Measurements from ENCODE around the gene CYLD.
A peak's percentile ranks its signal among the peaks of the same experiment; 100 is the strongest.

CYLD gene

GRCh38 chr16:50838885-50839284 is 97.0 kb downstream of the CYLD start:
- Histone ChIP-seq H3K9ac (ENCODE audit: insufficient read length, low read depth) (no peak overlapping the region), H3K9me3 (ENCODE audit: insufficient read depth, low read length) (no peaks in the 10 kb centered on the region), H3K4me3 (ENCODE audit: insufficient read length, low read depth) (no peak overlapping the region), H3K27me3 (ENCODE audit: insufficient read depth, insufficient read length) (no peaks in the 10 kb centered on the region), H3K36me3 (ENCODE audit: insufficient read depth, insufficient read length, low read length) (no peaks in the 10 kb centered on the region), H3K4me1 (ENCODE audit: insufficient read depth, insufficient read length) (no peaks in the 10 kb centered on the region)
- TF ChIP-seq SUZ12 (IDR thresholded peaks at IDR 0.05; ENCODE audit: extremely low read depth, insufficient read depth, insufficient read length) = no peak
- no peak for TF ChIP-seq ZNF274 (IDR thresholded peaks at IDR 0.05; ENCODE audit: low read depth, low read length)
- TF ChIP-seq YY1 (IDR thresholded peaks at IDR 0.05; ENCODE audit: insufficient read depth, insufficient read length) = no peak
- no peak for DNase-seq (ENCODE audit: low read depth, low spot score)

DNA sequence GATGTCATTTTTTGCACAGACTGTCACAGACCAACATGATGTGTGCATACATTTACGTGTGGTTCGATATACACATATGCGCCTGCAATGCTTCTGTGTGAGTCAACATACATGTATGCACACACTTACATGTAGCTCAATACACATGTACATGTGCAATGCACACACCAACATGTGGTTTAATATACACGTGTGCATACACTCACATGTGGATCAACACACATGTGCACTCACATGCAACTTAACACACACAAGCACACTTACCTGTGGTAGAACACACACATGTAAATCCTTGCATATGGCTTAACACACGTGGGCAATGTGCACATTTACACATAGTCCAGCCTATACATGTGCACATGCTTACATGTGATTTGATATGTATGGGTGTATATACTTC is 97.5 kb downstream of the CYLD start:
- TF ChIP-seq SUZ12 (IDR thresholded peaks at IDR 0.05; ENCODE audit: extremely low read depth, insufficient read depth, insufficient read length) (no peak), ZNF274 (IDR thresholded peaks at IDR 0.05; ENCODE audit: low read depth, low read length) (no peak), YY1 (IDR thresholded peaks at IDR 0.05; ENCODE audit: insufficient read depth, insufficient read length) (no peak)
- H3K9ac ChIP-seq (ENCODE audit: insufficient read length, low read depth) = no peak overlapping the region
- H3K4me3 ChIP-seq (ENCODE audit: insufficient read length, low read depth) = no peak overlapping the region
- no peak for DNase-seq (ENCODE audit: low read depth, low spot score)
- no peaks in the 10 kb centered on the region for H3K27me3 ChIP-seq (ENCODE audit: insufficient read depth, insufficient read length)
- no peaks in the 10 kb centered on the region for H3K36me3 ChIP-seq (ENCODE audit: insufficient read depth, insufficient read length, low read length)
- no peaks in the 10 kb centered on the region for H3K9me3 ChIP-seq (ENCODE audit: insufficient read depth, low read length)
- H3K4me1 ChIP-seq (ENCODE audit: insufficient read depth, insufficient read length) = no peaks in the 10 kb centered on the region

- Histone ChIP-seq H3K4me1 (ENCODE audit: insufficient read depth, insufficient read length) (no peaks in the 10 kb centered on the region), H3K9ac (ENCODE audit: insufficient read length, low read depth) (no peak overlapping the region), H3K9me3 (ENCODE audit: insufficient read depth, low read length) (no peaks in the 10 kb centered on the region), H3K4me3 (ENCODE audit: insufficient read length, low read depth) (no peak overlapping the region), H3K36me3 (ENCODE audit: insufficient read depth, insufficient read length, low read length) (no peaks in the 10 kb centered on the region), H3K27me3 (ENCODE audit: insufficient read depth, insufficient read length) (no peaks in the 10 kb centered on the region)
- no peak for DNase-seq (ENCODE audit: low read depth, low spot score)
- TF ChIP-seq ZNF274 (IDR thresholded peaks at IDR 0.05; ENCODE audit: low read depth, low read length) (no peak), SUZ12 (IDR thresholded peaks at IDR 0.05; ENCODE audit: extremely low read depth, insufficient read depth, insufficient read length) (no peak), YY1 (IDR thresholded peaks at IDR 0.05; ENCODE audit: insufficient read depth, insufficient read length) (no peak)
These were observed 98.2 kb downstream of the CYLD start for GRCh38 chr16:50839920-50840729.

GRCh38 chr16:50841081-50841886 is 99.4 kb downstream of the CYLD start:
- Histone ChIP-seq H3K4me1 (ENCODE audit: insufficient read depth, insufficient read length) (no peaks in the 10 kb centered on the region), H3K9me3 (ENCODE audit: insufficient read depth, low read length) (no peaks in the 10 kb centered on the region), H3K27me3 (ENCODE audit: insufficient read depth, insufficient read length) (no peaks in the 10 kb centered on the region), H3K4me3 (ENCODE audit: insufficient read length, low read depth) (no peak overlapping the region), H3K36me3 (ENCODE audit: insufficient read depth, insufficient read length, low read length) (no peaks in the 10 kb centered on the region), H3K9ac (ENCODE audit: insufficient read length, low read depth) (no peak overlapping the region)
- TF ChIP-seq YY1 (IDR thresholded peaks at IDR 0.05; ENCODE audit: insufficient read depth, insufficient read length) (no peak), SUZ12 (IDR thresholded peaks at IDR 0.05; ENCODE audit: extremely low read depth, insufficient read depth, insufficient read length) (no peak), ZNF274 (IDR thresholded peaks at IDR 0.05; ENCODE audit: low read depth, low read length) (no peak)
- DNase-seq (ENCODE audit: low read depth, low spot score) = peak; percentile 32

DNA sequence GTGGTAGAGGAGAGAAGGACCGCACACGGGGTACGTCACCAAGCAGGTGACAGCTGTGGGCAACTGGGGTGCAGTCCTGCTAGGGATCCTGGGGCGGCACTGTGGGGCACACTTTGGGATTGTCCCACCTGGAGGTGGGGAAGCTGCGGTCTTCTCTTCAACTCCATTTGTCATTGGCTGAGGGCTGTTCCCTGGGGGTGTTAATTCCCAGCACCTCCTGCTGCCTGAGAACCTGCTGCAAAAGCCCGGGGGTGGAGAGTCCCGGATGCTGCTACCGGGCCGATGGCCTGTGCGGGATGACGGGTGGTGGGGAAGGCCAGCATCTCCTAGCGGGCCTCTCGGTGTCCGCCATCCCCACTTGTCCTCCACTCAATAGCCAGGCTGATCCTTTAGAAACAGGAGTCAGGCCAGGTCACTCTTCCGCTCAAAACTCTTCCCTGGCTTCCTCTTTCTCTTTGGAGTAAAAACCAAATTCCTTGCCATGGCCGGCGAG is 100.2 kb downstream of the CYLD start:
- no peak for TF ChIP-seq SUZ12 (IDR thresholded peaks at IDR 0.05; ENCODE audit: extremely low read depth, insufficient read depth, insufficient read length)
- Histone ChIP-seq H3K4me1 (ENCODE audit: insufficient read depth, insufficient read length) (no peaks in the 10 kb centered on the region), H3K27me3 (ENCODE audit: insufficient read depth, insufficient read length) (no peaks in the 10 kb centered on the region), H3K36me3 (ENCODE audit: insufficient read depth, insufficient read length, low read length) (no peaks in the 10 kb centered on the region), H3K9me3 (ENCODE audit: insufficient read depth, low read length) (no peaks in the 10 kb centered on the region), H3K9ac (ENCODE audit: insufficient read length, low read depth) (no peak overlapping the region), H3K4me3 (ENCODE audit: insufficient read length, low read depth) (no peak overlapping the region)
- no peak for DNase-seq (ENCODE audit: low read depth, low spot score)

DNA sequence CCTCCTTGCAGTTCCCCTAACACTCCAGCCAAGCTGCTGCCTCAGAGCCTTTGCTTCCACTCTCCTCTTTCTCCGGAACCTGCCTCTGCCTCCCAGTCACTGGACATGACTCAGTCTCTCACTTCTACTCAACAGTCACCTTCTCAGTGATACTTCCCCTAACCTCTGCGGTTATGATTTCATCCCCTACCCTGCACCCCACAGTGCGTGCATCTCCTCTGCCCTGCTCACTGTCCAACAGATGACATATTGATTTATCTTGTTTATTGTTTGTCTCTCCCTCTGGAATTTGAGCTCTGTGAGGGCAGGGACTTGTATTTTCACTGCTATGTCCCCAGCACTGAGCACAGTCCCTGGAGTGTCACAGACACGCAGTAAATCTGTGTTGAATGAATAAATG is 100.7 kb downstream of the CYLD start:
- no peak for TF ChIP-seq SUZ12 (IDR thresholded peaks at IDR 0.05; ENCODE audit: extremely low read depth, insufficient read depth, insufficient read length)
- TF ChIP-seq YY1 (IDR thresholded peaks at IDR 0.05; ENCODE audit: insufficient read depth, insufficient read length) = no peak
- TF ChIP-seq ZNF274 (IDR thresholded peaks at IDR 0.05; ENCODE audit: low read depth, low read length) = no peak
- H3K9me3 ChIP-seq (ENCODE audit: insufficient read depth, low read length) = no peaks in the 10 kb centered on the region
- no peak overlapping the region for H3K4me3 ChIP-seq (ENCODE audit: insufficient read length, low read depth)
- no peak overlapping the region for H3K9ac ChIP-seq (ENCODE audit: insufficient read length, low read depth)
- DNase-seq (ENCODE audit: low read depth, low spot score) = no peak
- no peaks in the 10 kb centered on the region for H3K4me1 ChIP-seq (ENCODE audit: insufficient read depth, insufficient read length)
- no peaks in the 10 kb centered on the region for H3K36me3 ChIP-seq (ENCODE audit: insufficient read depth, insufficient read length, low read length)
- no peaks in the 10 kb centered on the region for H3K27me3 ChIP-seq (ENCODE audit: insufficient read depth, insufficient read length)

DNA sequence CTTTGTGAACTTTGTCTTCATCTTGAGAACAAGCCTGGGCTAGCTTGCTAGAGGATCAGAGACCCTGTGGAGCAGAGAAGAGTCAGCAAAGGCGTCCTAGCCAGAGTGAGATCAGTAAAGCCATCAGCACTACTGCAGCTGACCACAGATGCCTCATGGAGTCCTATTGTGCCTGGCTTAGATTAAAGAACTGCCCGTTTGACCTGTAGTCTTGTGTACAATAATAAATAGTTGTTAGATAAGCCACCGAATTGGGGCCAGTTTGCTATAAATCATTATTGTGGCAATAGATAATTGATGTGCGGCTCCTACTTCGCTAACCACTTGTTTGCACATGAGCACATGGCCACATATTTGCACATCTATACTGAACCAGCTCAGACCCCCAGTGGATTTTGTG is 103.0 kb downstream of the CYLD start:
- Histone ChIP-seq H3K4me1 (ENCODE audit: insufficient read depth, insufficient read length) (no peaks in the 10 kb centered on the region), H3K9ac (ENCODE audit: insufficient read length, low read depth) (no peak overlapping the region), H3K27me3 (ENCODE audit: insufficient read depth, insufficient read length) (no peaks in the 10 kb centered on the region), H3K4me3 (ENCODE audit: insufficient read length, low read depth) (no peak overlapping the region), H3K9me3 (ENCODE audit: insufficient read depth, low read length) (no peaks in the 10 kb centered on the region), H3K36me3 (ENCODE audit: insufficient read depth, insufficient read length, low read length) (no peaks in the 10 kb centered on the region)
- no peak for DNase-seq (ENCODE audit: low read depth, low spot score)
- TF ChIP-seq ZNF274 (IDR thresholded peaks at IDR 0.05; ENCODE audit: low read depth, low read length) = no peak
